MV-4-11 (cell line): ENCODE data around the gene DNAH3.
"Not testable (repeated sequence)": the region's sequence is repeated elsewhere in the genome, so short reads cannot be mapped to it uniquely, and the experiment has no call there.

Experiments
- DNase-seq: peaks from one replicate; lab custom pipeline; 2025; lab: John Stamatoyannopoulos, UW

Gene DNAH3

DNA sequence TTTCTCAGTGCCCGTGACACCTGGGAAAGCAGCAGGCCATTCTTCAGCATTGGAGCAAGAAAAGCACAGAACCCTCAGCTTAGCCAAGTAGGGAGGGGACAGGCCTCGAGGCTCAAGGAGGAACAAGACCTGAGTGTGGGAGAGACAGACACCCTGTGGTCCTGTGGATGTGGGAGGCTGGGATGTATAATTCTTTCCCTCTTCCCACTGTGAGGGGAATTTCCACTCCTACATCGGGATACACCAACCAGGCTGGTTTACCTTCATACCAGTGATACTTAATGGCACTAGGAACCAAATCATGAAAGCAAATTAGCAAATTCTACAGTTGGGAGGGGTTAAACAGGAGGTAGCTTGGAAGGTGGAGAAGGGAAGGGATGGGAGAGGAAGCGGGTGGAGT lies 208.4 kb downstream of the DNAH3 start:
- DNase-seq = no peak

DNA sequence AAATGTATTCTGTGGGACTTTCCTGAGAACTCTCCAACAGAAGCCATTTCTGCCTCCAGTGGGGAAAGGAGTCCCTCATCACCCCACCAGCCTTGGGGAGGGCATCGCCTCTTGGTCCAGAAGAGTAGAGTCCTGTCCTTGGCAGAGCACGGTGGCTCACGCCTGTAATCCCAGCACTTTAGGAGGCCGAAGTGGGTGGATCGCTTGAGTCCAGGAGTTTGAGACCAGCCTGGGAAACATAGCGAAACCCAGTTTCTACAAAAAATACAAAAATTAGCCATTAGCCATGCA lies 209.1 kb downstream of the DNAH3 start:
- DNase-seq = no peak

- DNase-seq = peak; percentile 61
Measured at GRCh38 chr16:20940871-20941635, 209.6 kb downstream of the DNAH3 start.

DNA sequence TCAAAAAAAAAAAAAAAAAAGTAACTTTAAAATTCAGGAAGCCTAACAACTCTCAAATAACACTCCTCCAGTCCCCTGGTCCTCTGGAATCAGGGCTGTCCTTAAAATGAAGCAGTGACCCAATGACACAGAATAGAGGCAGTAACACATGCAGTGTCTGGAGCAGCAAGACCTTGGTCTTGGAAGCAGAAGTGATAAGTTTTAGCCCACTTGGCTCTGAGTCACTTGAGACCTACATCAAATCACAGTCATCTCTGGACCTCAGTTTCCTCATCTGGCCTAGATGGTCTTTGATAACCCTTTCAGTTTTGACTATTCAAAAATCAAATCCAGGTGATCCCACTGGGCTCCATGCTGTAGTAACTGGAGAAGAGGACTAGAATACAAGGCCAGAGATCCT lies 211.0 kb downstream of the DNAH3 start:
- no peak for DNase-seq

GRCh38 chr16:20938426-20938825 lies 212.2 kb downstream of the DNAH3 start:
- DNase-seq = peak; percentile 57

DNA sequence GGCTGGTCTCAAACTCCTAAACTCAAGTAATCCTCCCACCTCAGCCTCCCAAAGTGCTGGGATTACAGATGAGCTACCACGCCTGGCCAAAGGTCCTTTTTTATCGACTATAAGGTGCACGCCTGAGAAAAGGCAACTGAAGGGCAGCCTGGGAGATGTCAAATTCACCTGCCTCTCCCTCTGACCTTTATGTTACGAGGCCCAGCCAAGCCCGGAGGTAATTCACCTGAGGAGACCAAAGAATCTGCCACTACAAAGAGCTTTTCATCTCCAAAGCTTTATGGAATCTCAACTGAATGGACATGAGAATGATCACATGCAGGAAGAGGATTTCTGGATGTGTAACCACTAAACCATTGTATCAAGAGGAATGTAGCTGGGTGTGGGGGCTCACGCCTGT lies 212.9 kb downstream of the DNAH3 start:
- no peak for DNase-seq

DNA sequence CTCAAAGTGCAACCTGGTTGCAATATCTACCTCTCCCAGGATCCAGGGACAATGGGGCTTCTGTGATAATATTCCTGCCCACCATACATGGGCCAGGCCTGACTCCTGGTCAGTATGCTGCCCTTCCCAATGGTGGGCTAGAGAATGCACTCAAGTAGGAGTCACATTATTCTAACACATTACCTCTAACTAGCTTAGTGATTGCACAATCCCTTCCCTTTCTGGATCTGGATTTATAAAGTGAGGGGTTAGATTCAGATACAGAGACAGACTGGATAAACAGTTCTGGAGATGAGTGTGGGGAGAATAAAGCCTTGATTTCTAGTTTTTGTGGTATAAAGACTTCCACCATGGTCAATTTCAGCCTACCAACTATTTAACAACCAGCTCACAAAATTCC lies 217.1 kb downstream of the DNAH3 start:
- no peak for DNase-seq

DNA sequence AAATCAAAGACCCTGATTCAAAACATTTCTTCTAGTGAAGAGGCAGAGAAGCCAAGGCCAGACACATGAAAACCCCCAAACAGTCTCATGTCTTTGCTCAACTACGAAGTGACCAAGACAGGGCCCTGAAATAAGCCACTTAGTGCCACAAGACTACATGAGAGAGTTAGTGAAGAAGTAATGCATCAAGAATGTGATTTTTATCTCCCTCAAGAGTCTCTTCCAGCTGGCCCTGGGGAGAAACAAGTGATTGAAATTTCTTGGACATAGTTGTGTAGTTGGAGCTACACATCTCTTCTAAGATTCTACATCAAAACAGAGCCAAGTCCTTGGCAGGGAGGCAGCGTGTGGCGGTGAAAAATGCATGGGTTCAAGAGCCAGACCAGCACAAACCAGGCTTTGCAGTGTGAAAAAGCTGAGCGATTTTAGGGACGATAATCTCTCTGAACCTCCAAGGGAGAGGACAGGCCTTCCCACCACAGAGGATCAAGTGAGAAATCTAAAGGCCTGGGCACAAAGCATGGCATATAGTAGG lies 219.5 kb downstream of the DNAH3 start:
- DNase-seq = no peak

GRCh38 chr16:20930365-20930690 lies 220.3 kb downstream of the DNAH3 start:
- no peak for DNase-seq

GRCh38 chr16:20929676-20930364 lies 220.8 kb downstream of the DNAH3 start:
- DNase-seq = not testable (repeated sequence)

- DNase-seq = no peak
Measured at GRCh38 chr16:20928774-20929411, 221.8 kb downstream of the DNAH3 start.

DNA sequence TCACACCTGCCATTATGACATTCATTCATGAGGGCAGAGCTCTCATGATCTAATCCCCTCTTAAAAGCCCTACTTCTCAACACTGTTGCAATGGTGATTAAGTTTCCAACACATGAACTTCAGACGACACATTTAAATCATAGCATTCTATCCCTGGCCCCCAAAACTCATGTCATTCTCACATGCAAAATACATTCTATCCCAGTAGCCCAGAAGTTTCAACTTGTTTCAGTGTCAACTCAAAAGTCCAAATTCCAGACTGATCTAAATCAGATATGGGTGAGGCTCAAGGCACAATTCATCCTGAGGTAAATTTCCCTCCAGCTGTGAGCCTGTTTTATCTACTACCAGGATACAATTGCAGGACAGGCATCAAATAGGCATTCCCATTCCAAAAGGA lies 224.9 kb downstream of the DNAH3 start:
- DNase-seq = no peak

DNA sequence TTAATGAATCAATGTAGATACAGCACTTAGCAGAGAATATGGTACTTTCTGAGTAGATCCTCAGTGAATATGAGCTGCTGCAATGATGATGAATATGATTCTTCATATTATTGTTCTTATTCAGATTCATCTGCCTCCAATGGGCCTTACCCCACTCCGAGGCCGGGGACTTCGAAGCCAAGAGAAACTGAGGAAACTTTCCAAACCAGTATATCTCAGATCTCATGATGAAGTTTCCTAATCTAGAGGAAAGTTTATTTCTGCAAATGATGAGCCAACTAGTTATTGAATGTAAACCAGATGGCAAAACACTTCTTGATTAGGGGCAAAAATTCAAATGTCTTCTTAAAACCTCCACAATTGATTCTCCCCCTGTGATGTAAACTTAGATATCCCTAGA lies 226.8 kb downstream of the DNAH3 start:
- DNase-seq = no peak

GRCh38 chr16:20920799-20921198 lies 229.8 kb downstream of the DNAH3 start:
- DNase-seq = no peak

DNA sequence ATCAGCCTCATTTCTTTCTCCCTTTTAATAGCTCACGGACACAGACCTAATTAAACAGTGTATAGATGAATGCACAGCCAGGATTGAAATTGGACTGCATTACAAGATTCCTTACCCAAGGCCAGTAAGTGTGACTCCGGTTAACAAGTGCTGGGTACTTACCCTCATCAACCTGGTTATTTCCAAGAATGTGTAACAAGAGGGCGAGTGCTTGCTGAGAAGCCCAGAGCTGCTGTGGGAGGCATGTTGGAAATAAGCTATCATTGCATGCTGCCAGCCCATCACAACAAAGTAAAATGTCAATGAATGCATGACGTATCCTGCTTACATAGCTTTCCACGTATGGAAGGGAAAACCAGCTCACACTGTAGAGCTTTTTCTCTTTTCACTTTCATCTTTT lies 230.6 kb downstream of the DNAH3 start:
- no peak for DNase-seq

- DNase-seq = peak; percentile 49
Measured at GRCh38 chr16:20918486-20919239, 232.0 kb downstream of the DNAH3 start.

DNA sequence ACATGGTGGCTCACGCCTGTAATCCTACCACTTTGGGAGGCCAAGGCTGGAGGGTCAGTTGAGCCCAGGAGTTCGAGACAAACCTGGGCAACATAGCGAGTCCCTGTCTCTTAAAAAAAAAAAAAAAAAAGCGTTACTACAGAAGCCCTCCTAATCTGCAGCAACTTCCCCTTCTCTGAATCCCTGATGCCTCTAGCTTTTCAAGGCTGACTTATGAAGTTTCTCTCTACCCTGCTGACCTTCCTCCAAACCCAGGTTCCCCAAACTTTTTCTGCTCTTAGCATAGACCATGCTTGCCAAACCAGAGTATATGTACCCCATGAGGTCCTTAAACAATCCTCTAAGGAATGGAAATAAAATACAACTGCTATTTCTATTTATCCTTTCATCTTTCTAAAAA lies 233.7 kb downstream of the DNAH3 start:
- DNase-seq = peak; percentile 89

DNA sequence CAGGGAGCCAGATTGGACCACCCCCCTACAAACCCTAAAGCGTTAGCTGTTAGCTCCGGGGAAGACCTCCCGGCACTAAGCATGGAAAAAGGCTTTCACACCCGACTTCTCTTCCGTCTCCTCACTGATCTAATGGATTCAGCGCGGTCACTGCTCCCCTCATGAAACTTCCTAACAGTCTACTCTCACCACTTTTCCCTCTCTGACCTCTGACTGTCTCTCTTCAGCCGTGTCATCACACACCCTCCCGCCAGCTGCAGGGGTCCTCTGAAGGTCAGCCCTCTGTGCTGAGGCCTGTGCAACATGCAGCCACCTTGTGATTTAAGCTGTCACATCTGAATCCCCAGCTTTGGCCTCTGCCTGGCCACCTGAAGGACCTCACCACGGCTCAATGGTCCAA lies 234.4 kb downstream of the DNAH3 start:
- DNase-seq = peak; percentile 50

- no peak for DNase-seq
Measured at GRCh38 chr16:20911361-20911760, 239.3 kb downstream of the DNAH3 start.

- peak; percentile 98 for DNase-seq
Measured at GRCh38 chr16:20910781-20911321, 239.8 kb downstream of the DNAH3 start.

DNA sequence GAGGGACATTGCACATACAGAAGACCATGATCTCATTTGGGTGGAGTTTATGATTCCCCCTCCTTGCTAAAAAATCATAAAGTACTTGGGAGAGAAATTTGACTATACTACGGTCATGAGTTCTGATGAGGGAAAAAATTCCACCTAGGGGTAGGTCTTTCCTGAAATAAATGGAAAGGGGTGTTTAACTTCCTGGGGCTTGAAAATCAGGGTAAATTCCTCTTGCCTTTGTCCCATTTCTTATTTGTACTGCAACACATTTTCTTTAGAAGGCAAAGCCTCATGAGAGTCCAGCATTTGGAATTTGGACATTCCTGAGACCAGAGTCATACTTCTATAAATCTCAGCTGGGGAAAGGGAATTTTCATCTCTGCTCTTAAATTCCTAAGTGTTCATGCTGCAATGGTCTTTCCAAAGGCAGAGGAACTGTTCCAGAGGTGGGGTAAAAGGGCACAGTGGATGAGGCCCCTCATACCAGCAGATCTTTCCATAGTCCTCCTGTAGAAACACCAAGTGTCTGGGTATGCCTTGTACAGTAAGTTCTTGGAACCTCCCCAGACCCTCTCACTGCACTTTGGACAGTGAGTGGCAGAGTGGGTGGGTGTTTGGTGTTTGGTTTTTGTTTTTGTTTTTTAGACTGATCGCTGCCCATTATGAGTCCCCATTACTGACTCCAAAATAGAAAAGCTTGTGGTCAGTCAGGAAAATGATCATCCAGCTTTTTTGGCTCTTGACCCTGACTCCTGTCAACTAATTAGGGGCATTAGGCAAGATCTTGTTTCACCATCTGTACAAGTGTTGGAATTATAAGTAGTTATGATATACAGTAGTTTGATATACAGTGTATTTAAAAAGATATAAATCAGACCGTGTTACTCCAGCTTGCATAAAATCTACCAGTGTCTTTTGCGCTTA lies 244.0 kb downstream of the DNAH3 start:
- no peak for DNase-seq
